ENCODE measurements around the gene DUOX2. TPM values are rescaled to one million over a fixed set of nuclear protein-coding genes. Genes with fewer than 3 reads are reported as not detected.
A peak's percentile ranks its signal among the peaks of the same experiment; 100 is the strongest.

Gene DUOX2
- total and polyA plus RNA-seq, 8 donors, result 0.29 to 2.7 (median 0.38) TPM

GRCh38 chr15:45130291-45131000, 16.5 kb upstream of the DUOX2 start:
- no peak for TF ChIP-seq CTCF (IDR thresholded peaks at IDR 0.05)
- ATAC-seq, result peak; percentile 2
- no peaks in the 10 kb centered on the region for H3K9me3 ChIP-seq
- peak overlapping the region; percentile 27 to 46 for H3K4me3 ChIP-seq
- peaks cover 0 to 21% of the 10 kb centered on the region in 2 donors for H3K4me1 ChIP-seq
- H3K27ac ChIP-seq, result peak overlapping the region; percentile 50 to 76
- intact Hi-C loops (cut with DNase I), result no loop called here
- peaks cover 28 to 81% of the 10 kb centered on the region in 2 donors for H3K27me3 ChIP-seq
- no peaks in the 10 kb centered on the region for H3K36me3 ChIP-seq
- DNase-seq, result peak in 1 of 4 donors; percentile 32

GRCh38 chr15:45129651-45130129, 15.7 kb upstream of the DUOX2 start, which contains the start of the genes DUOX1 and DUOXA1:
DUOX1 (plus strand) TSS chr15:45129994; CDS start chr15:45131967, 1,973 bp downstream.
DUOXA1 (minus strand) TSS chr15:45129879; CDS start chr15:45123014, 6,865 bp downstream.
- intact Hi-C loops (cut with DNase I), result no loop called here
- Histone ChIP-seq H3K36me3 (no peaks in the 10 kb centered on the region), H3K27ac (peak within 1 kb of the TSS; percentile 50 to 76), H3K4me3 (peak within 1 kb of the TSS; percentile 27 to 46), H3K9me3 (no peaks in the 10 kb centered on the region), H3K27me3 (peaks cover 25 to 81% of the 10 kb centered on the region in 2 donors), H3K4me1 (peaks cover 0 to 14% of the 10 kb centered on the region in 2 donors)
- ATAC-seq, result peak; percentile 87
- no peak for TF ChIP-seq CTCF (IDR thresholded peaks at IDR 0.05)
- peak in 3 of 4 donors; percentile 29 to 94 (median 75) for DNase-seq

GRCh38 chr15:45128971-45129639, 15.1 kb upstream of the DUOX2 start:
- peak in 2 of 4 donors; percentile 21 to 31 for DNase-seq
- H3K27me3 ChIP-seq, result peaks cover 24 to 79% of the 10 kb centered on the region in 2 donors
- ATAC-seq, result peak; percentile 36
- peak overlapping the region; percentile 19 to 50 for H3K27ac ChIP-seq
- no peaks in the 10 kb centered on the region for H3K9me3 ChIP-seq
- H3K4me3 ChIP-seq, result peak overlapping the region; percentile 27 to 46
- intact Hi-C loops (cut with DNase I), result no loop called here
- peaks cover 0 to 8% of the 10 kb centered on the region in 2 donors for H3K4me1 ChIP-seq
- TF ChIP-seq CTCF (IDR thresholded peaks at IDR 0.05), result no peak
- no peaks in the 10 kb centered on the region for H3K36me3 ChIP-seq

- Histone ChIP-seq H3K27ac (no peak overlapping the region), H3K4me1 (peaks cover 0 to 12% of the 10 kb centered on the region in 2 donors), H3K4me3 (no peak overlapping the region), H3K27me3 (peaks cover 21 to 75% of the 10 kb centered on the region in 2 donors), H3K9me3 (no peaks in the 10 kb centered on the region), H3K36me3 (no peaks in the 10 kb centered on the region)
- ATAC-seq, result no peak
- intact Hi-C loops (cut with DNase I), result no loop called here
- DNase-seq, result peak in 1 of 4 donors; percentile 31
- peak; percentile 51 to 62 for TF ChIP-seq CTCF (IDR thresholded peaks at IDR 0.05)
These were observed 12.7 kb upstream of the DUOX2 start for GRCh38 chr15:45126535-45127158.

Data from left lung (tissue), 10 donors.